Astrocyte (in vitro differentiated cells and primary cell): ENCODE data around the gene MAP3K21.

ENCODE experiments used
- EZH2 ChIP-seq: IDR thresholded peaks from 2 replicates; pipeline ENCODE4 v1.6.1; 2012; ENCODE audit warnings: mild to moderate bottlenecking, low read length, inconsistent platforms; ENCODE audit not compliant: insufficient read depth
- TF ChIP-seq, protein P1 (sequence below): IDR thresholded peaks from 2 replicates; pipeline ENCODE4 v1.5.1; 2011; ENCODE audit warnings: low read depth, mild to moderate bottlenecking, inconsistent platforms, low read length, moderate library complexity; ENCODE audit not compliant: insufficient read depth

DNA sequence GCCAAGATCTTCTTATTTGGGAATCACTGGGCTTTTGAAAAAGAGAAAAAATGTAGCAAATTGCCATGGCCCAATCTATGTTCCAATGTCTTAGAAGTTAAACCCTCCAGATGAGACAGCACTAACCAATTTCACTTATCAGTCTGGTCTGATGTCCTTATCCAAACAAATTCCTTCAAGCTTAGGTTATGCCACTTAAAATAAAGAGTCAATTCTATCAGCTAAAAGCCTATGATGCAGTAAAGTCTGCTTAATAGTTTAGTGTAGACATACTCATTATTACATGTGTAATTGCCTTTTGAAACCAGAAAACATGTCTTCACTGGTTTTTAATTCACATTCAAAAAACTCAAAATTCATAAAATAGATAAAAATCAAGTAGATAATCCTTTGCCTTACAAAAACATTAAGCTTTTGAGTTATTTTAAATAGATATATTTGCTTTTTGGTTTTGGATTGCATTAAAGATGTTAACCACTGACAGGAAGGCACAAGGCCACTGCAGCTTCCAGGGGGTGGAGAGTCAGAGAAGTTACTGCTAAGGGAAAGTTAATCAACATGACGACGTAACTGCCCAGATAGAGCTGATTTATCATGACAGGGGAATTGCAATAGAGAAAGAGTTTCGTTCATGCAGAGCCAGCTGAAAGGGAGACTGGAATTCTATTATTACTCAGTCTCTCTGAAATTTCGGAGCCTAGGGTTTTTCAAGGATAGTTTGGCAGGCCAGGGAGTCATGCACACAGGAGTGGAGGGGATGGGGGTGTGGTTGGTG is 106.1 kb downstream of the MAP3K21 start:
- TF ChIP-seq, protein P1, sequence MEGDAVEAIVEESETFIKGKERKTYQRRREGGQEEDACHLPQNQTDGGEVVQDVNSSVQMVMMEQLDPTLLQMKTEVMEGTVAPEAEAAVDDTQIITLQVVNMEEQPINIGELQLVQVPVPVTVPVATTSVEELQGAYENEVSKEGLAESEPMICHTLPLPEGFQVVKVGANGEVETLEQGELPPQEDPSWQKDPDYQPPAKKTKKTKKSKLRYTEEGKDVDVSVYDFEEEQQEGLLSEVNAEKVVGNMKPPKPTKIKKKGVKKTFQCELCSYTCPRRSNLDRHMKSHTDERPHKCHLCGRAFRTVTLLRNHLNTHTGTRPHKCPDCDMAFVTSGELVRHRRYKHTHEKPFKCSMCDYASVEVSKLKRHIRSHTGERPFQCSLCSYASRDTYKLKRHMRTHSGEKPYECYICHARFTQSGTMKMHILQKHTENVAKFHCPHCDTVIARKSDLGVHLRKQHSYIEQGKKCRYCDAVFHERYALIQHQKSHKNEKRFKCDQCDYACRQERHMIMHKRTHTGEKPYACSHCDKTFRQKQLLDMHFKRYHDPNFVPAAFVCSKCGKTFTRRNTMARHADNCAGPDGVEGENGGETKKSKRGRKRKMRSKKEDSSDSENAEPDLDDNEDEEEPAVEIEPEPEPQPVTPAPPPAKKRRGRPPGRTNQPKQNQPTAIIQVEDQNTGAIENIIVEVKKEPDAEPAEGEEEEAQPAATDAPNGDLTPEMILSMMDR, result no peak
- no peak for TF ChIP-seq EZH2
